Heart right ventricle (tissue), 16 donors: Measurements from ENCODE around the gene MBD3L2. TPM values are rescaled to one million over a fixed set of nuclear protein-coding genes. Genes with fewer than 3 reads are reported as not detected.
"Not testable (repeated sequence)": the region's sequence is repeated elsewhere in the genome, so short reads cannot be mapped to it uniquely, and the experiment has no call there.

ENCODE experiments used
- ATAC-seq, 8 donors: fragments of 200-7000 bp; cut with Tn5 transposase; one replicate each; pipeline ENCODE4 v1.9.1; 2020; ENCODE audit warnings: mild to moderate bottlenecking in 8 of 8, moderate library complexity in 8 of 8, moderate number of reproducible peaks in 1 of 8
- DNase-seq, 2 donors: peaks; one replicate each; pipeline ENCODE4 v3.0.0-alpha.2; 2020
- H3K27ac ChIP-seq, 10 donors: fragments of 200-600 bp; sonication (generic) in 2 of 10; one replicate each; pipeline versions ENCODE4 v1.5.0 to v1.8.0; 2020 to 2022; ENCODE audit warnings: mild to moderate bottlenecking in 3 of 10
- H3K27me3 ChIP-seq, 7 donors: fragments of 200-600 bp; one replicate each; pipeline ENCODE4 v1.8.0; 2021 to 2022; ENCODE audit warnings: mild to moderate bottlenecking in 2 of 7
- H3K36me3 ChIP-seq, 9 donors: fragments of 200-600 bp; sonication (generic) in 1 of 9; one replicate each; pipeline versions ENCODE4 v1.5.0 to v1.8.0; 2020 to 2022; ENCODE audit warnings: mild to moderate bottlenecking in 2 of 9
- H3K4me1 ChIP-seq, 9 donors: fragments of 200-600 bp; sonication (generic) in 1 of 9; one replicate each; pipeline versions ENCODE4 v1.5.0 to v1.8.0; 2020 to 2022; ENCODE audit warnings: mild to moderate bottlenecking in 4 of 9
- H3K4me3 ChIP-seq, 10 donors: fragments of 200-600 bp; sonication (generic) in 2 of 10; one replicate each; pipeline versions ENCODE4 v1.5.0 to v1.8.0; 2020 to 2022; ENCODE audit warnings: mild to moderate bottlenecking in 7 of 10, moderate library complexity in 2 of 10
- H3K9me3 ChIP-seq, 11 donors: fragments of 200-600 bp in 10 of 11; sonication (generic) in 2 of 11; one replicate each; pipeline versions ENCODE4 v1.5.0 to v1.8.0; 2013 to 2022; ENCODE audit warnings: mild to moderate bottlenecking in 2 of 11, control low read depth in 1 of 11, moderate library complexity in 1 of 11
- WGBS, 2 donors: extraction: QIAGEN DNeasy Blood & Tissue Kit; methylation state at CpG; one replicate each; pipeline ENCODE4 v1.1.7; 2013; ENCODE audit warnings: inconsistent platforms in 1 of 2; 5-methylcytosine and 5-hydroxymethylcytosine counted together
- intact Hi-C, 10 donors: fragments of 100-400 bp; cut with DNase I; formaldehyde crosslinking; loops; one replicate each; pipeline versions ENCODE4 v1.11.1 to v1.14.2; 2022
- polyA plus RNA-seq, 2 donors: library from polyadenylated mRNA; stranded (reverse); fragments of 200-250 nt; gene quantifications; one replicate each; pipeline ENCODE4 v1.2.3, GENCODE V29; 2013
- total RNA-seq, 10 donors: library from RNA; stranded (reverse); fragmentation: NEBNext Ultra II Directional in 3 of 10; extraction: Animal tissue kit (Norgen Biotek cat#: 25700) in 3 of 10; gene quantifications; one replicate each; pipeline versions ENCODE4 v1.2.1 to v1.2.4, GENCODE V29; 2021 to 2023
- TF ChIP-seq, protein P1 (sequence below), 9 donors: fragments of 200-600 bp; sonication (generic) in 2 of 9; IDR thresholded peaks; one replicate each; pipeline versions ENCODE4 v1.5.0 to v1.8.0; 2021 to 2022; ENCODE audit warnings: antibody characterized with exemption in 9 of 9, mild to moderate bottlenecking in 5 of 9, moderate library complexity in 1 of 9
- donor health status: Arrhythmogenic right ventricular cardiomyopathy.
- donor health status: ischemic (EF 13 %, LVEDD 7.1; RV severe dilation, severe dysfunction).
- donor health status: healthy with polysubstance abuse.
- donor health status: DM: no; HTN: yes; CAD: no.
- donor health status: DM: no; HTN: no; CAD: no.
- donor health status: ischemic (EF 25% LVEDD 6.9; RV normal size, moderate dysfunction).
- donor health status: ischemic (EF 25% LVEDD 5.7; RV mildly dilated, moderate dysfunction).
- donor health status: healthy.
- donor health status: DM: yes; HTN: yes; CAD: no.
- donor health status: Ischemic cardiomyopathy.
- donor health status: ischemic (EF 35%, LVEDD 5.7; RV mildly dilated, moderate dysfunction).
- donor health status: nonischemic (EF 11% LVEDD 7.7; RV severe dilation, severe dysfunction).
- donor health status: DM: yes; HTN: yes; CAD: no.
- donor health status: PGD.
- donor health status: ischemic (EF 29% LVEDD 5.4; RV normal size, mild dysfunction).
- donor health status: nonischemic (EF 23%, LVEDD 6.1; RV moderate dilation, normal function).

MBD3L2 gene
- total and polyA plus RNA-seq, 12 donors, result not detected

DNA sequence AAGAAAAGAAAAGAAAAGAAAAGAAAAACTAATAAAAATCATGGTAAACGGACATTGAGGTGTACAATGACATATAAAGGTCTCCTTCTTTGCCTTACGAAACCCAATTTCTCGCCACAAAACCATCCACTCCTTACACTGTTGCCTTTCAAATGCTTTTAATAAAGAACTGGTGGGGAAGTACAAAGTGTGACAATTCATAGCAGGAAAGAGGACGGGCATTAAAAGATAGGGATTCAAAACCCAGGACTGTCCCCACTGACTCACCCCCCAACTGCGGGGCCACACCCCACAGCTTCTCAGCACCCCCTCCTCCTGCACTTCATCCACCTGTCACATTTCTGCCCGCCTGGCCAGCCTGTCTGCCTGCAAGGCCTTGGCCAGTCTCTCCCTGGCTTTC lies 30.3 kb upstream of the MBD3L2 start:
- WGBS, 2 donors, result 75 to 79% methylated on average over 6 of the region's 6 CpGs
- DNase-seq (no peak), ATAC-seq (no peak)
- H3K9me3 ChIP-seq, result no peaks in the 10 kb centered on the region
- peaks cover 0 to 18% (median 4%) of the 10 kb centered on the region in 7 donors for H3K27me3 ChIP-seq
- peaks cover 0 to 5% (median 0%) of the 10 kb centered on the region in 9 donors for H3K4me1 ChIP-seq
- H3K27ac ChIP-seq, result no peak overlapping the region
- H3K36me3 ChIP-seq, result no peaks in the 10 kb centered on the region
- TF ChIP-seq, protein P1, sequence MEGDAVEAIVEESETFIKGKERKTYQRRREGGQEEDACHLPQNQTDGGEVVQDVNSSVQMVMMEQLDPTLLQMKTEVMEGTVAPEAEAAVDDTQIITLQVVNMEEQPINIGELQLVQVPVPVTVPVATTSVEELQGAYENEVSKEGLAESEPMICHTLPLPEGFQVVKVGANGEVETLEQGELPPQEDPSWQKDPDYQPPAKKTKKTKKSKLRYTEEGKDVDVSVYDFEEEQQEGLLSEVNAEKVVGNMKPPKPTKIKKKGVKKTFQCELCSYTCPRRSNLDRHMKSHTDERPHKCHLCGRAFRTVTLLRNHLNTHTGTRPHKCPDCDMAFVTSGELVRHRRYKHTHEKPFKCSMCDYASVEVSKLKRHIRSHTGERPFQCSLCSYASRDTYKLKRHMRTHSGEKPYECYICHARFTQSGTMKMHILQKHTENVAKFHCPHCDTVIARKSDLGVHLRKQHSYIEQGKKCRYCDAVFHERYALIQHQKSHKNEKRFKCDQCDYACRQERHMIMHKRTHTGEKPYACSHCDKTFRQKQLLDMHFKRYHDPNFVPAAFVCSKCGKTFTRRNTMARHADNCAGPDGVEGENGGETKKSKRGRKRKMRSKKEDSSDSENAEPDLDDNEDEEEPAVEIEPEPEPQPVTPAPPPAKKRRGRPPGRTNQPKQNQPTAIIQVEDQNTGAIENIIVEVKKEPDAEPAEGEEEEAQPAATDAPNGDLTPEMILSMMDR (IDR thresholded peaks at IDR 0.05), result no peak
- intact Hi-C loops, result no loop called here
- no peak overlapping the region for H3K4me3 ChIP-seq

DNA sequence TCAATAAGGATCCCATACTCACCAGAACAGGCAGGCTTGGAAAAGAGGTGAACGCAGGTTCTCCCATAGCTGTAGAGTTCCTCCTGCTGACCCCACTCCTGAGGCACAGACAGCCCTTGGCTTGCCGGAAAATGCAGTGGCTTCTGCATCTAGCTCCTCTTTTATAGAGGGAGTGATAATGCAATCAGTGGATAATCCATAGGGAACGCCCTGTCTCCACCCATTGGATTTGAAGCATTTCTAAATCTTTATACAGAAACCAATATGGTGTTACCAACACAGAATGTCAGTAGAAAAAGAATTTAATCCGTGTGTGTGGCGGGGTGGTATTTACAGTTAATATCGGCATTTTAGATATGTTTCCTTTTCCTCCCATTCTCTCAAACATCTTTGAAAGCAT lies 27.8 kb upstream of the MBD3L2 start, which contains the start of gene MBD3L2B:
MBD3L2B (minus strand) TSS at position 101 of the 400 bp plus-strand sequence; CDS start at position 67, 34 bp downstream.
- intact Hi-C loops, DNase-seq, H3K36me3 ChIP-seq, H3K27ac ChIP-seq, H3K4me3 ChIP-seq, H3K4me1 ChIP-seq, H3K9me3 ChIP-seq, ATAC-seq: not testable (repeated sequence)
- peaks cover 0 to 15% (median 4%) of the 10 kb centered on the region in 7 donors for H3K27me3 ChIP-seq
- no CpG with 5 or more reads among the region's 6 CpGs for WGBS, 2 donors

DNA sequence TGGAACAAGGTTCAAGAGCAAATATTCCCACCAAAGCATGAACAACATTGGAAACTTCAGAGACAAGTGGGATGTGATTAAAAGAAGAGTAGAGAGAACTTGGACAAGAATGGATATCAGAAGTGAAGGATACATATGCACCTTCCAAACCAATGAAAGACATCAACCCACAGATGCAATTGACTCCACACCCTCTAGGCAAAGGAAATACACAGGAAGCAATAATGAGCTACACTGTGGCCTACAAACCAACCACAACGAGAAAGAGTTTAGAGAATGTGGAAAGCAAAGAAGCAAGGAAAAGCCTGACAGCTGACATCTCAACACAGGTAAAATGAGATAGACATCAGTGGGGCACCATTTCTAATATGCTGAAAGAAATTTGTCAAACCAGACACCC lies 20.3 kb upstream of the MBD3L2 start:
- WGBS, 2 donors, result no CpG with 5 or more reads among the region's 1 CpG
- H3K4me1 ChIP-seq, H3K27me3 ChIP-seq, H3K4me3 ChIP-seq, DNase-seq, H3K9me3 ChIP-seq, H3K27ac ChIP-seq, H3K36me3 ChIP-seq, ATAC-seq, intact Hi-C loops: not testable (repeated sequence)

DNA sequence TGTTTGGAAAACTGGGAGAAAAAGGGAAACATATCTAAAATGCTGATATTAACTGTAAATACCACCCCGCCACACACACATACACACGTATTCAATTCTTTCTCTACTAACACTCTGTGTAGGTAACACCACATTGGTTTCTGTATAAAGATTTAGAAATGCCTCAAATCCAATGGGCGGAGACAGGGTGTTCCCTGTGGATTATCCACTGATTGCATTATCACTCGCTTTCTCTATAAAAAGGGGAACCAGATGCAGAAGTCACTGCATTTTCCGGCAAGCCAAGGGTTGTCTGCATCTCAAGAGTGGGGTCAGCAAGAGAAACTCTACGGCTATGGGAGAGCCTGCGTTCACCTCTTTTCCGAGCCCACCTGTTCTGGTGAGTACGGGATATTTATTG lies 18.8 kb upstream of the MBD3L2 start, which contains the start of gene MBD3L5:
MBD3L5 (plus strand) TSS at position 301 of the 400 bp plus-strand sequence; CDS start at position 335, 34 bp downstream.
- H3K4me3 ChIP-seq, DNase-seq, H3K27me3 ChIP-seq, H3K36me3 ChIP-seq, H3K27ac ChIP-seq, H3K9me3 ChIP-seq, ATAC-seq, intact Hi-C loops, H3K4me1 ChIP-seq: not testable (repeated sequence)
- WGBS, 2 donors, result no CpG with 5 or more reads among the region's 9 CpGs

DNA sequence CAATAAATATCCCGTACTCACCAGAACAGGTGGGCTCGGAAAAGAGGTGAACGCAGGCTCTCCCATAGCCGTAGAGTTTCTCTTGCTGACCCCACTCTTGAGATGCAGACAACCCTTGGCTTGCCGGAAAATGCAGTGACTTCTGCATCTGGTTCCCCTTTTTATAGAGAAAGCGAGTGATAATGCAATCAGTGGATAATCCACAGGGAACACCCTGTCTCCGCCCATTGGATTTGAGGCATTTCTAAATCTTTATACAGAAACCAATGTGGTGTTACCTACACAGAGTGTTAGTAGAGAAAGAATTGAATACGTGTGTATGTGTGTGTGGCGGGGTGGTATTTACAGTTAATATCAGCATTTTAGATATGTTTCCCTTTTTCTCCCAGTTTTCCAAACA lies 9.0 kb upstream of the MBD3L2 start, which contains the start of gene MBD3L4:
MBD3L4 (minus strand) TSS at position 101 of the 400 bp plus-strand sequence; CDS start at position 66, 35 bp downstream.
- H3K27ac ChIP-seq, H3K4me1 ChIP-seq, DNase-seq, H3K4me3 ChIP-seq, H3K36me3 ChIP-seq, H3K9me3 ChIP-seq, ATAC-seq, H3K27me3 ChIP-seq, intact Hi-C loops: not testable (repeated sequence)
- no CpG with 5 or more reads among the region's 9 CpGs for WGBS, 2 donors

DNA sequence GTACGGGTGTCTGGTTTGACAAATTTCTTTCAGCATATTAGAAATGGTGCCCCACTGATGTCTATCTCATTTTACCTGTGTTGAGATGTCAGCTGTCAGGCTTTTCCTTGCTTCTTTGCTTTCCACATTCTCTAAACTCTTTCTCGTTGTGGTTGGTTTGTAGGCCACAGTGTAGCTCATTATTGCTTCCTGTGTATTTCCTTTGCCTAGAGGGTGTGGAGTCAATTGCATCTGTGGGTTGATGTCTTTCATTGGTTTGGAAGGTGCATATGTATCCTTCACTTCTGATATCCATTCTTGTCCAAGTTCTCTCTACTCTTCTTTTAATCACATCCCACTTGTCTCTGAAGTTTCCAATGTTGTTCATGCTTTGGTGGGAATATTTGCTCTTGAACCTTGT lies 7.6 kb upstream of the MBD3L2 start:
- H3K36me3 ChIP-seq, intact Hi-C loops, H3K27ac ChIP-seq, DNase-seq, H3K4me1 ChIP-seq, H3K27me3 ChIP-seq, H3K9me3 ChIP-seq, H3K4me3 ChIP-seq, ATAC-seq: not testable (repeated sequence)
- no CpG with 5 or more reads among the region's 2 CpGs for WGBS, 2 donors

DNA sequence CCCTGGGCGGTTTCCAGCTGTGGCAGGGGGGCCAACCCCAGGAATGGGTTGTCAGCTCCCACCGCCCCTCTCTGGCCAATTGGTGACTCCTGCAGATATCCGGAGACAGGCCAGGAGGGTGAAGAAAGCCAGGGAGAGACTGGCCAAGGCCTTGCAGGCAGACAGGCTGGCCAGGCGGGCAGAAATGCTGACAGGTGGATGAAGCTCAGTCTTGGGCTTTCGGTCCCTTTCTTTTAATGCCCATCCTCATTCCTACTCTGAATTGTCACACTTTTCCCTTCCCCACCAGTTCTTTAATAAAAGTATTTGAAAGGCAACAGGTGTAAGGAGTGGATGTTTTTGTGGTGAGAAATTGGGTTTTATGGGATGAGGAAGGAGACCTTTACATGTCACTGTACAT lies 2.3 kb downstream of the MBD3L2 start:
- ATAC-seq, H3K4me1 ChIP-seq, H3K4me3 ChIP-seq, intact Hi-C loops, H3K9me3 ChIP-seq, H3K27ac ChIP-seq, H3K36me3 ChIP-seq, DNase-seq, H3K27me3 ChIP-seq: not testable (repeated sequence)
- WGBS, 2 donors, result 76 to 83% methylated on average over 2 of the region's 5 CpGs

DNA sequence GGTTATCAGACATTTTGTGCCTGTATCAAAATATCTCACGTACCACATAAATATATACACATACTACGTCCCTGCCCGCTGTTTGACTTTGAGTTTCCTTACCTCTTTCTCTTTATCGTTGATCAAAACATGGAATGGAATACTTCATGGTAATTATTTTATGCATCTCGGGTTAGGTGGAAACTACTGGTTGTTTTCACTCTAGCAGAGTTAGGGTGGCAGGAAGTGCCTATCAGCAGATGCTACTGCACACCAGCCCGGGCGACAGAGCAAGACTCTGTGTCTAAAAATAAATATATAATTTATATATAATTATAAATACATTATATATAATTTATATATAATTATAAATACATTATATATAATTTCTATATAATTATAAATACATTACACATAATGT lies 3.8 kb downstream of the MBD3L2 start:
- intact Hi-C loops, ATAC-seq, H3K9me3 ChIP-seq, H3K27ac ChIP-seq, H3K4me1 ChIP-seq, H3K27me3 ChIP-seq, H3K36me3 ChIP-seq, H3K4me3 ChIP-seq, DNase-seq: not testable (repeated sequence)
- 81 to 82% methylated on average over 7 of the region's 7 CpGs for WGBS, 2 donors

DNA sequence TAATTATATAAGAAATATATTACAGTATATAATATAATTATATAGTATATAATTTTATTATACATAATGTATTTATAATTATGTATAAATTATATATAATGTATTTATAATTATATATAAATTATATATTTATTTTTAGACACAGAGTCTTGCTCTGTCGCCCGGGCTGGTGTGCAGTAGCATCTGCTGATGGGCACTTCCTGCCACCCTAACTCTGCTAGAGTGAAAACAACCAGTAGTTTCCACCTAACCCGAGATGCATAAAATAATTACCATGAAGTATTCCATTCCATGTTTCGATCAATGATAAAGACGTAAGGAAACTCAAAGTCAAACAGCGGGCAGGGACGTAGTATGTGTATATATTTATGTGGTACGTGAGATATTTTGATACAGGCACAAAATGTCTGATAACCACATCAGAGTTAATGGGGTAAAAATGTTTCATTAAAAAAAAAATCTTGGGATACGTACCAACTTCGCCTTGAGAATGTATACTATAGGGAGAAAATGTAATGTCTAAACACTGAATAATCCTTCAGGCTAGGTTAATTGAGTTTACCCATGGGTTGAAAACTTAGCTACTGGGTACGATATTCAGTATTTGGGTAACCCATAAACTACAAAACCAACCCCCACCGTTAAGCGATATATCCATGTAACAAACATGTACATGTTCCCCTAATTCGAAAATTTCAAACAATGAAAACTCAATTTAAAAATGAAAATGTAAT lies 5.7 kb downstream of the MBD3L2 start:
- H3K4me3 ChIP-seq, H3K27ac ChIP-seq, intact Hi-C loops, H3K27me3 ChIP-seq, DNase-seq, H3K9me3 ChIP-seq, H3K4me1 ChIP-seq, ATAC-seq, H3K36me3 ChIP-seq: not testable (repeated sequence)
- WGBS, 2 donors, result 93 to 95% methylated on average over 12 of the region's 14 CpGs

DNA sequence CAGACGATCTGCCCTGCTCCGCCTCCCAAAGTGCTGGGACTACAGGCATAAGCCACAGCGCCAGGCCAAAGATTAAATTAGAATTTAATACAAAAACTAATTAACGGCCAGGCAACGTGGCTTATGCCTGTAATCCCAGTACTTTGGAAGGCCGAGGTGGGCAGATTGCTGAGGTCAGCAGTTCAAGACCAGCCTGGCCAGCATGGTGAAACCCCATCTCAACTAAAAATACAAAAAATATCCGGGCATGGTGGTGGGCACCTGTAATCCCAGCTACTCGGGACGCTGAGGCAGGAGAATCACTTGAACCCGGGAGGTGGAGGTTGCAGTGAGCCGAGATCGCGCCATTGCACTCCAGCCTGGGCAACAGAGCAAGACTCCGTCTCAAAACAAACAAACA lies 6.6 kb downstream of the MBD3L2 start:
- 93 to 97% methylated on average over 12 of the region's 14 CpGs for whole genome bisulfite sequencing, 2 donors
- intact Hi-C loops, H3K36me3 ChIP-seq, H3K9me3 ChIP-seq, H3K27me3 ChIP-seq, DNase-seq, H3K27ac ChIP-seq, H3K4me1 ChIP-seq, ATAC-seq, H3K4me3 ChIP-seq: not testable (repeated sequence)
